ENCODE data around the gene AP4B1. TPM values are rescaled to one million over a fixed set of nuclear protein-coding genes. Genes with fewer than 3 reads are reported as not detected.
A peak's percentile ranks its signal among the peaks of the same experiment; 100 is the strongest.

AP4B1 gene
- total and polyA plus RNA-seq, 2 of the 13 experiments (the other 11 are each of a cell fraction or from before 2014, with no cell fraction given), result 8.5 to 12.0 TPM

DNA sequence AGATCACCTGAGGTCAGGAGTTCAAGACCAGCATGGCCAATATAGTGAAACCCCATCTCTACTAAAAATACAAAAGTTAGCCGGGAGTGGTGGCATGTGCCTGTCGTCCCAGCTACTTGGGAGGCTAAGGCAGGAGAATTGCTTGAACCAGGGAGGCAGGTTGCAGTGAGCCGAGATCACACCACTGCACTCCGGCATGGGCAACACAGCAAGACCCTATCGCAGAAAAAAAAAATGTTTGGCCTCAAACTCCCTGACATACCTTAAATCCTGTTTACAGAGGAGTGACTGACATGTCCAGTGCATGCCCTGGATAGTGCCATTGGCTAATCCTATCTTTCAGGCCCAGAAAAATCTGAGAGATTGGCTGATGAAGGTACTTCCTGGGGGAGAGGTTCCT is 12.4 kb upstream of the AP4B1 start:
- ChIA-PET POLR2A (no interaction called here), CTCF (ENCODE audit: low intra/inter-chr PET ratio, low total read pairs) (no interaction called here)
- no peak overlapping the region for H3K4me3 ChIP-seq (replicated peaks in 1 of 3; ENCODE audit: insufficient read depth in 1 of 3, low read depth in 2 of 3, low read length in 3 of 3)
- H3K9ac ChIP-seq (ENCODE audit: insufficient read depth, low read depth, low read length), result no peak overlapping the region
- WGBS (ENCODE audit: low lambda C conversion rate), result 89% methylated on average over 5 of the region's 5 CpGs
- intact Hi-C loops (cut with micrococcal nuclease; ENCODE audit: unreplicated experiment), result no loop called here
- TF ChIP-seq ZNF274 (CRISPR knock-in tag; IDR thresholded peaks at IDR 0.05) (no peak), ZNF121 (CRISPR knock-in tag; IDR thresholded peaks at IDR 0.05) (peak; percentile 27; the same call in 1 of the 2 replicates)
- BruUV-seq (replicated peaks), result no TSS peak
- H3K4me1 ChIP-seq (ENCODE audit: insufficient read depth, low read length), result no peaks in the 10 kb centered on the region
- FAIRE-seq (no peak), DNase-seq (ENCODE audit: low spot score) (no peak), ATAC-seq (no peak)
- H3K79me2 ChIP-seq (ENCODE audit: insufficient read depth, low read length), result no peaks in the 10 kb centered on the region
- no peak overlapping the region for H3K27ac ChIP-seq (ENCODE audit: extremely low read length, insufficient read depth, low read length)
- no peaks in the 10 kb centered on the region for H3K27me3 ChIP-seq (ENCODE audit: control insufficient read depth in 1 of 2, insufficient read depth in 2 of 2, low read length in 2 of 2)
- H2AFZ ChIP-seq (ENCODE audit: low read length), result no peak overlapping the region
- H3K4me2 ChIP-seq (ENCODE audit: low read depth, low read length), result no peak overlapping the region
- no peaks in the 10 kb centered on the region for H3K9me3 ChIP-seq (ENCODE audit: low read length)
- H4K20me1 ChIP-seq (ENCODE audit: insufficient read depth, low read length), result no peaks in the 10 kb centered on the region
- in situ Hi-C loops (cut with HindIII; ENCODE audit: extremely low pct_ligation_motif_present, low pct_unique_long_range_greater_than_20kb), result no loop called here
- peaks cover 2 to 5% of the 10 kb centered on the region in 2 experiments; a peak in 2 of 5 replicates for H3K36me3 ChIP-seq (replicated peaks in 1 of 2; ENCODE audit: control insufficient read depth in 1 of 2, insufficient read depth in 2 of 2, low read length in 2 of 2)

DNA sequence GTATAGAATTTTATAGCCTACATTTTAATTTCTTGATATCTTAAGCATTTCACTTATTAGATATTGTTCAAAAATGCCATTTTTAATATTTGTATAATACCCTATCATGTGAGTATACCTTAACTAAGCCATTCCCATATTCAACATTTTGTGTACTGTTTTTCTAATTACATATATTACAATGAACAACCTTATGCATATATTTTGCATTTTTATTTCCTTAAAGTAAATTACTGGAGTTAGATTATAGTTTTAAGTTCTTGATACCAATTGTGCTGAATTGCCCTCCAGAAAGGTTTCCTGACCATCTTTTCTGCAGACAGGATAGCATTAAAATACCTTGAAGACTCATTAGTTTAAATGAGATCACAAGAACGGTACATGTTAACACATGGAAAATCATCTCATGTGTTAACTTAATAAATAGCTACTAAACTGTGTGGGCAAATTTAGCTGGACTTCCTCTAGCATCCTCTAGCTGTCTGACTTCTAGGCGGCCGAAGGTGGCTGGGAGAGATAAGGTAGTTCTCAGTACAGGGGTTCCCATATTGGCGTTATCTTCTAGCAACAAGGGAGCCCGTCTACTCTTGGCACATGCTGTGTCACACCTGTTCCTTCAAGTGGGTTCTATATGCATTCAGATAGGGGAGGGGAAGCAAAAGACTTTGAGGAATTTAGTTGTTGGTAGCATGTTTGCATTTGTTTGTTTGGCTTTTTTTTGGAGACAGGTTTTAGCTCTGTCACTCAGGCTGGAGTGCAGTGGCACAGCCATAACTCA is 9.5 kb upstream of the AP4B1 start:
- Histone ChIP-seq H3K27me3 (ENCODE audit: control insufficient read depth in 1 of 2, insufficient read depth in 2 of 2, low read length in 2 of 2) (no peaks in the 10 kb centered on the region), H3K4me2 (ENCODE audit: low read depth, low read length) (no peak overlapping the region), H3K27ac (ENCODE audit: extremely low read length, insufficient read depth, low read length) (no peak overlapping the region), H3K9me3 (ENCODE audit: low read length) (no peaks in the 10 kb centered on the region), H3K4me1 (ENCODE audit: insufficient read depth, low read length) (no peaks in the 10 kb centered on the region), H4K20me1 (ENCODE audit: insufficient read depth, low read length) (no peaks in the 10 kb centered on the region), H2AFZ (ENCODE audit: low read length) (no peak overlapping the region), H3K9ac (ENCODE audit: insufficient read depth, low read depth, low read length) (no peak overlapping the region), H3K79me2 (ENCODE audit: insufficient read depth, low read length) (no peaks in the 10 kb centered on the region), H3K4me3 (replicated peaks in 1 of 3; ENCODE audit: insufficient read depth in 1 of 3, low read depth in 2 of 3, low read length in 3 of 3) (no peak overlapping the region), H3K36me3 (replicated peaks in 1 of 2; ENCODE audit: control insufficient read depth in 1 of 2, insufficient read depth in 2 of 2, low read length in 2 of 2) (peaks cover 7 to 28% of the 10 kb centered on the region in 2 experiments; a peak in 4 of 5 replicates)
- 97% methylated on average over 5 of the region's 5 CpGs for WGBS (ENCODE audit: low lambda C conversion rate)
- intact Hi-C loops (cut with micrococcal nuclease; ENCODE audit: unreplicated experiment), result no loop called here
- in situ Hi-C loops (cut with HindIII; ENCODE audit: extremely low pct_ligation_motif_present, low pct_unique_long_range_greater_than_20kb), result no loop called here
- no peak for DNase-seq (ENCODE audit: low spot score)
- ChIA-PET POLR2A (interaction anchor here (2.7 kb wide), 1 partner anchor 15 kb away, joined by 11 read pairs; the partner anchor contains the start of gene HIPK1), CTCF (ENCODE audit: low intra/inter-chr PET ratio, low total read pairs) (no interaction called here)
- TF ChIP-seq ZNF3 (CRISPR knock-in tag; IDR thresholded peaks at IDR 0.05) (no peak), MIER3 (CRISPR knock-in tag; IDR thresholded peaks at IDR 0.05; ENCODE audit: borderline replicate concordance) (no peak), ZNF607 (CRISPR knock-in tag; IDR thresholded peaks at IDR 0.05; ENCODE audit: borderline replicate concordance) (no peak), PRPF4 (IDR thresholded peaks at IDR 0.05; ENCODE audit: low read depth, low read length, poor library complexity, severe bottlenecking) (no peak), ZNF660 (CRISPR knock-in tag; IDR thresholded peaks at IDR 0.05; ENCODE audit: borderline replicate concordance, low read depth) (no peak), HDAC1 (CRISPR knock-in tag; IDR thresholded peaks at IDR 0.05) (no peak), CHD4 (IDR thresholded peaks at IDR 0.05; ENCODE audit: borderline replicate concordance, low read length) (no peak)
- TF ChIP-seq, protein P1, sequence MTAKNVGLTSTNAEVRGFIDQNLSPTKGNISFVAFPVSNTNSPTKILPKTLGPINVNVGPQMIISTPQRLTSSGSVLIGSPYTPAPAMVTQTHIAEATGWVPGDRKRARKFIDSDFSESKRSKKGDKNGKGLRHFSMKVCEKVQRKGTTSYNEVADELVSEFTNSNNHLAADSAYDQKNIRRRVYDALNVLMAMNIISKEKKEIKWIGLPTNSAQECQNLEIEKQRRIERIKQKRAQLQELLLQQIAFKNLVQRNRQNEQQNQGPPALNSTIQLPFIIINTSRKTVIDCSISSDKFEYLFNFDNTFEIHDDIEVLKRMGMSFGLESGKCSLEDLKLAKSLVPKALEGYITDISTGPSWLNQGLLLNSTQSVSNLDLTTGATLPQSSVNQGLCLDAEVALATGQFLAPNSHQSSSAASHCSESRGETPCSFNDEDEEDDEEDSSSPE (CRISPR knock-in tag; IDR thresholded peaks at IDR 0.05), result no peak
- TF ChIP-seq, protein P2, sequence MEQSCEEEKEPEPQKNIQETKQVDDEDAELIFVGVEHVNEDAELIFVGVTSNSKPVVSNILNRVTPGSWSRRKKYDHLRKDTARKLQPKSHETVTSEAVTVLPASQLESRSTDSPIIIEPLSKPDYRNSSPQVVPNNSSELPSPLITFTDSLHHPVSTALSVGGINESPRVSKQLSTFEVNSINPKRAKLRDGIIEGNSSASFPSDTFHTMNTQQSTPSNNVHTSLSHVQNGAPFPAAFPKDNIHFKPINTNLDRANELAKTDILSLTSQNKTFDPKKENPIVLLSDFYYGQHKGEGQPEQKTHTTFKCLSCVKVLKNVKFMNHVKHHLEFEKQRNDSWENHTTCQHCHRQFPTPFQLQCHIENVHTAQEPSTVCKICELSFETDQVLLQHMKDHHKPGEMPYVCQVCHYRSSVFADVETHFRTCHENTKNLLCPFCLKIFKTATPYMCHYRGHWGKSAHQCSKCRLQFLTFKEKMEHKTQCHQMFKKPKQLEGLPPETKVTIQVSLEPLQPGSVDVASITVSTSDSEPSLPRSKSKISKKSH (CRISPR knock-in tag; IDR thresholded peaks at IDR 0.05; ENCODE audit: borderline replicate concordance), result no peak
- ATAC-seq, result no peak
- no peak for FAIRE-seq
- BruUV-seq (replicated peaks), result no TSS peak

All from HepG2 (cell line).